HepG2 (cell line): ENCODE data around the gene MRPL43. TPM values are rescaled to one million over a fixed set of nuclear protein-coding genes. Genes with fewer than 3 reads are reported as not detected.
A peak's percentile ranks its signal among the peaks of the same experiment; 100 is the strongest.

Source experiments
- ARNT ChIP-seq: fragments of 450-650 bp; IDR thresholded peaks from 2 replicates; pipeline ENCODE4 v1.6.1; 2017
- BCL6 ChIP-seq: IDR thresholded peaks from 2 replicates; pipeline ENCODE4 v1.6.1; 2016; ENCODE audit warnings: missing genetic modification reagents, missing compliant biosample characterization
- CBX2 ChIP-seq, 2 experiments: fragments of 200-600 bp in 1 of 2; sonication (generic); formaldehyde crosslinking in 1 of 2; IDR thresholded peaks; 2 replicates each; pipeline versions ENCODE4 v1.7.0 to v1.8.1; 2018 to 2022; ENCODE audit warnings: low read depth in 2 of 2, low read length in 1 of 2, mild to moderate bottlenecking in 1 of 2, missing genetic modification reagents in 1 of 2
- CHD2 ChIP-seq: IDR thresholded peaks from 2 replicates; pipeline ENCODE4 v1.6.1; 2011; ENCODE audit warnings: low read depth, low read length, improper control_type of control experiment
- GZF1 ChIP-seq: sonication (generic); formaldehyde crosslinking; IDR thresholded peaks from 2 replicates; pipeline ENCODE4 v1.5.1; 2020; ENCODE audit warnings: mild to moderate bottlenecking, missing genetic modification reagents
- HCFC1 ChIP-seq: fragments of 150-350 bp; IDR thresholded peaks from 2 replicates; pipeline ENCODE4 v1.6.1; 2014; ENCODE audit warnings: low read depth, low read length
- HNF4G ChIP-seq, 2 experiments: sonication (generic) in 1 of 2; formaldehyde crosslinking in 1 of 2; IDR thresholded peaks; 2 replicates each; pipeline versions ENCODE4 v1.4.0 to v1.6.1; 2011 to 2020; ENCODE audit warnings: borderline replicate concordance in 2 of 2, low read depth in 2 of 2, mild to moderate bottlenecking in 2 of 2, low read length in 1 of 2, missing genetic modification reagents in 1 of 2, moderate library complexity in 1 of 2
- KDM2A ChIP-seq: sonication (generic); formaldehyde crosslinking; IDR thresholded peaks from 2 replicates; pipeline ENCODE4 v1.4.0; 2020; ENCODE audit warnings: low read depth, missing genetic modification reagents, borderline replicate concordance
- KMT2B ChIP-seq: IDR thresholded peaks from 2 replicates; pipeline ENCODE4 v1.6.1; 2016; ENCODE audit warnings: missing genetic modification reagents, missing compliant biosample characterization
- RAD21 ChIP-seq: fragments of 450-650 bp; formaldehyde crosslinking; IDR thresholded peaks from 2 replicates; pipeline ENCODE4 v1.5.0; 2020; ENCODE audit warnings: mild to moderate bottlenecking
- SALL1 ChIP-seq: sonication (generic); formaldehyde crosslinking; IDR thresholded peaks from 2 replicates; pipeline ENCODE4 v1.8.0; 2022; ENCODE audit warnings: mild to moderate bottlenecking, missing genetic modification reagents
- SIN3A ChIP-seq: IDR thresholded peaks from 2 replicates; pipeline ENCODE4 v1.6.1; 2011; ENCODE audit warnings: low read depth, mild to moderate bottlenecking, control low read depth, low read length, borderline replicate concordance
- SOX6 ChIP-seq, 2 experiments: fragments of 450-650 bp in 1 of 2; sonication (generic) in 1 of 2; formaldehyde crosslinking in 1 of 2; IDR thresholded peaks; 2 replicates each; pipeline versions ENCODE4 v1.4.0 to v1.6.1; 2017 to 2020; ENCODE audit warnings: antibody characterized with exemption in 1 of 2, mild to moderate bottlenecking in 1 of 2, missing genetic modification reagents in 1 of 2
- SSRP1 ChIP-seq: IDR thresholded peaks from 2 replicates; pipeline ENCODE4 v1.6.1; 2016; ENCODE audit warnings: control low read depth
- TEF ChIP-seq: sonication (generic); formaldehyde crosslinking; IDR thresholded peaks from 2 replicates; pipeline ENCODE4 v1.5.0; 2020; ENCODE audit warnings: missing genetic modification reagents
- THAP11 ChIP-seq: IDR thresholded peaks from 2 replicates; pipeline ENCODE4 v1.6.1; 2016; ENCODE audit warnings: missing biosample characterization, missing genetic modification reagents
- ZNF281 ChIP-seq: sonication (generic); formaldehyde crosslinking; IDR thresholded peaks from 2 replicates; pipeline ENCODE4 v1.4.0; 2020; ENCODE audit warnings: missing genetic modification reagents, borderline replicate concordance
- ZNF432 ChIP-seq: sonication (generic); formaldehyde crosslinking; IDR thresholded peaks from 2 replicates; pipeline ENCODE4 v1.5.0; 2020; ENCODE audit warnings: missing genetic modification reagents, mild to moderate bottlenecking, borderline replicate concordance
- ZNF629 ChIP-seq: sonication (generic); formaldehyde crosslinking; conservative IDR thresholded peaks from 2 replicates; pipeline ENCODE4 v1.5.0; 2020; ENCODE audit warnings: missing genetic modification reagents
- ZNF713 ChIP-seq: sonication (generic); formaldehyde crosslinking; IDR thresholded peaks from 2 replicates; pipeline ENCODE4 v1.4.0; 2020; ENCODE audit warnings: mild to moderate bottlenecking, missing genetic modification reagents
- polyA plus RNA-seq, 8 experiments: library from polyadenylated mRNA; depleted of rRNA in 3 of 8; stranded (reverse) in 7 of 8; unstranded in 1 of 8; fragments of >200 nt; fragmentation: Illumina TruSeq in 4 of 8; extraction: Trizol in 4 of 8; gene quantifications; 2 replicates each; pipeline versions ENCODE4 v1.2.1 to v1.2.3, GENCODE V29; 2011 to 2016; ENCODE audit warnings: low read depth in 4 of 8, missing spikeins in 1 of 8, mixed read lengths in 1 of 8; ENCODE audit not compliant: insufficient read depth in 1 of 8
- total RNA-seq, 5 experiments: library from RNA; depleted of rRNA; stranded (reverse); fragments of >200 nt; fragmentation: Illumina TruSeq; extraction: Trizol; gene quantifications; 2 replicates each; pipeline ENCODE4 v1.2.3, GENCODE V29; 2016; ENCODE audit warnings: low read depth in 1 of 5
- TF ChIP-seq, protein P1 (sequence below): sonication (generic); formaldehyde crosslinking; IDR thresholded peaks from 2 replicates; pipeline ENCODE4 v1.4.0; 2020; ENCODE audit warnings: missing genetic modification reagents

The MRPL43 gene
- total and polyA plus RNA-seq, 2 of the 13 experiments (the other 11 are each of a cell fraction or from before 2014, with no cell fraction given), result 71.0 to 73.7 TPM

DNA sequence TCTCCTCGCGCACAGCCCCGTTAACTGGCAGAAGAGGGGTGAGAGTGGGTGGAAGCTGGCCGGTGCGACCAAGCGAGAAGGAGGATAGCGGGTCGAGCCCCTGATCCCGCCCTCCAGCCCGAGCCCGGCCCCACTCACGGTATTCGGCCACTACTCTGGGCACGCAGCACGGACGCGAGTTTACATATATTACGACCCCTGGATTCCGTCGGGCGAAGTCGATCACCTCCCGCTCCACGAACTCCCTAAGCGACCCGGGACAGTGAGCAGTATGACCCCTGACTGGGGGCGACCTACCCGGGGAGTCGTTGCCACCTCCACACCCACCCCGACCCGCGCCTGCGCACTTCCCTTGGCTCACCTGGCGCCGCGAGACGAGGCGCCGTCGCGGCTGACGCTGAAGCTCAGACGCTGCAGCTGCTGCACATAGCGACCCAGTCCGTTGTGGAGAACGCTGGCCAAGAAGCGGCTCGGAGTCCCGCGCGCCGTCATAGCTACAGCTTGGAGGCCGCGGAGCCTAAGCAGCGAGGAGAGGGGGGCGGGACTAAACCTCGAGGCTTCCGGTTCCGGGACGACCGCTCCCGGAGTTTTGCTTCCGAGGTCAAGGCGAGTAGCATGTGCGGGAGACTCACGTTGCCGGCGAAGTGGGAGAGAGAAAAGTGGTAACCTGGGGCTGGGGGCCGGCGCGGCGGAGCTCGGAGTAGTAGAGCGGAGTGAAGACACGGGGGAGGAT, at the start of gene MRPL43, which contains the start of gene TWNK (continued):
- peak; percentile 91; the same call in 1 of the 2 replicates for TF ChIP-seq SIN3A
- TF ChIP-seq HCFC1, result peak; percentile 59
- peak; percentile 87 for TF ChIP-seq SALL1 (CRISPR knock-in tag)
- no peak for TF ChIP-seq TEF (CRISPR knock-in tag)
- peak; percentile 98 for TF ChIP-seq KDM2A (CRISPR knock-in tag)
- peak; percentile 91 for TF ChIP-seq SSRP1
- no peak for TF ChIP-seq CBX2 (IDR thresholded peaks at IDR 0.05; ENCODE audit: low read depth, low read length)
- TF ChIP-seq CBX2 (CRISPR knock-in tag; IDR thresholded peaks at IDR 0.05; ENCODE audit: low read depth), result no peak
- TF ChIP-seq KMT2B (CRISPR knock-in tag), result peak; percentile 79
- TF ChIP-seq CHD2, result no peak
- no peak for TF ChIP-seq HNF4G (IDR thresholded peaks at IDR 0.05; ENCODE audit: borderline replicate concordance, low read depth, low read length)
- no peak; the same call in 1 of the 2 replicates for TF ChIP-seq HNF4G (CRISPR knock-in tag; IDR thresholded peaks at IDR 0.05; ENCODE audit: borderline replicate concordance, low read depth)
- no peak for TF ChIP-seq RAD21 (CRISPR knock-in tag)
- no peak for TF ChIP-seq ARNT
- TF ChIP-seq ZNF432 (CRISPR knock-in tag), result no peak
- TF ChIP-seq ZNF629 (CRISPR knock-in tag), result 0 out of 2 replicates have a peak, but pooled peaks have one; percentile 4
- TF ChIP-seq THAP11 (CRISPR knock-in tag), result peak; percentile 90
- TF ChIP-seq ZNF713 (CRISPR knock-in tag), result no peak
- 0 out of 2 replicates have a peak, but pooled peaks have one; percentile 47 for TF ChIP-seq GZF1 (CRISPR knock-in tag)
- TF ChIP-seq, protein P1, sequence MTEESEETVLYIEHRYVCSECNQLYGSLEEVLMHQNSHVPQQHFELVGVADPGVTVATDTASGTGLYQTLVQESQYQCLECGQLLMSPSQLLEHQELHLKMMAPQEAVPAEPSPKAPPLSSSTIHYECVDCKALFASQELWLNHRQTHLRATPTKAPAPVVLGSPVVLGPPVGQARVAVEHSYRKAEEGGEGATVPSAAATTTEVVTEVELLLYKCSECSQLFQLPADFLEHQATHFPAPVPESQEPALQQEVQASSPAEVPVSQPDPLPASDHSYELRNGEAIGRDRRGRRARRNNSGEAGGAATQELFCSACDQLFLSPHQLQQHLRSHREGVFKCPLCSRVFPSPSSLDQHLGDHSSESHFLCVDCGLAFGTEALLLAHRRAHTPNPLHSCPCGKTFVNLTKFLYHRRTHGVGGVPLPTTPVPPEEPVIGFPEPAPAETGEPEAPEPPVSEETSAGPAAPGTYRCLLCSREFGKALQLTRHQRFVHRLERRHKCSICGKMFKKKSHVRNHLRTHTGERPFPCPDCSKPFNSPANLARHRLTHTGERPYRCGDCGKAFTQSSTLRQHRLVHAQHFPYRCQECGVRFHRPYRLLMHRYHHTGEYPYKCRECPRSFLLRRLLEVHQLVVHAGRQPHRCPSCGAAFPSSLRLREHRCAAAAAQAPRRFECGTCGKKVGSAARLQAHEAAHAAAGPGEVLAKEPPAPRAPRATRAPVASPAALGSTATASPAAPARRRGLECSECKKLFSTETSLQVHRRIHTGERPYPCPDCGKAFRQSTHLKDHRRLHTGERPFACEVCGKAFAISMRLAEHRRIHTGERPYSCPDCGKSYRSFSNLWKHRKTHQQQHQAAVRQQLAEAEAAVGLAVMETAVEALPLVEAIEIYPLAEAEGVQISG (CRISPR knock-in tag), result peak; percentile 91
- peak; percentile 39; the same call in 1 of the 2 replicates for TF ChIP-seq ZNF281
- TF ChIP-seq BCL6, result no peak
- no peak for TF ChIP-seq SOX6 (IDR thresholded peaks at IDR 0.05)
- TF ChIP-seq SOX6 (CRISPR knock-in tag; IDR thresholded peaks at IDR 0.05), result peak; percentile 36
